ENCODE data around the gene ST6GALNAC6.

The ST6GALNAC6 gene

DNA sequence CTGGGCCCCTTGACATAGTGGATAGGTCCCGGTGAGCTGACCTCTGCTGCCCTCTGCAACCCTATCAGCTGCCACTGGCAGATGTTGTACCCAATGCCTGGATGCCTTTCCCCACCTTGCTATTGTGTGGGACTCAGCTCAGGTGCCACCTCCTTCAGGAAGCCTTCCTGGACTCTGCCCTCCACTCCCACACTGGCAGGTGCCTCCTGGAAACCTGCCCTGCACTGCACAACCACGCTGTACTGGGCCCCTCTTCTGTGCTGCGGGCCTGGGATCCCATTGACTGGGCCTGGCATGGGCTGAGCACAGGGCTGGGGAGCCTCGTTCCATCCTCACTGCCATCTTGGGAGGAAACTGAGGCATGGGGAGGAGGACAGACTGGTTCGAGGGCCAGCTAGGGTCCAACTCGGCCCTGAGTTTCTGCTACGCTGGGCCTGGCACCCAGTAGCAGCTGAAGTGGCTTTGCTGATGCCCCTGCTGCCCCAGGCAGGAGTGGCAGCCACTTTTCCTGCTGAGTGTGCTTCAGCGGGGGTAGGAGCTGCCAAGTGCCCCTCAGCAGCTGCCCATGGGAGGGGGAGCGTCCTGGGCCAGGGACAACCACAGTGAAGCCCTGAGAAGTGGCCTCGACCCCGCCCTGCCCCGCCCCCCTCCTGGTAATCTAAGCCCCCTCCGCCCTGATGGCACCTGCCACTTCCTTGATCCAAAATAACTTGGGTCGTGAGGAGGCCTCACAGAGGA lies 23.2 kb downstream of the ST6GALNAC6 start:
- H3K79me1 ChIP-seq (ENCODE audit: low read length), result peaks cover 12% of the 10 kb centered on the region
- H4K91ac ChIP-seq (ENCODE audit: low read depth, low read length), result peak overlapping the region; percentile 30
- H2AK5ac ChIP-seq (ENCODE audit: low read length), result peak overlapping the region; percentile 31
- no peak overlapping the region for H2BK12ac ChIP-seq (ENCODE audit: low read length)
- no peak overlapping the region for H3K4ac ChIP-seq (ENCODE audit: low read depth, low read length)
- no peak overlapping the region for H4K12ac ChIP-seq (ENCODE audit: low read depth, low read length)
- peaks cover 7% of the 10 kb centered on the region for H3K79me2 ChIP-seq (ENCODE audit: control insufficient read depth, insufficient read depth, low read length, poor library complexity)
- H3K36me3 ChIP-seq (ENCODE audit: control insufficient read depth in 1 of 2, insufficient read depth in 2 of 2, low read length in 2 of 2), result peaks cover 2 to 7% of the 10 kb centered on the region in 2 experiments
- WGBS (ENCODE audit: extremely low coverage, insufficient coverage, insufficient read length), result no CpG with 5 or more reads among the region's 14 CpGs
- peaks cover 2% of the 10 kb centered on the region for H3K9me3 ChIP-seq (ENCODE audit: insufficient read depth, low read depth, low read length)
- H3K27ac ChIP-seq (ENCODE audit: low read depth, low read length), result no peak overlapping the region
- H3K18ac ChIP-seq (ENCODE audit: low read length), result peak overlapping the region; percentile 20
- peak overlapping the region; percentile 25 for H4K8ac ChIP-seq (ENCODE audit: low read depth, low read length)
- H2BK120ac ChIP-seq (ENCODE audit: insufficient read depth, low read length, poor library complexity), result no peak overlapping the region
- no peak overlapping the region for H3K4me3 ChIP-seq (ENCODE audit: low read depth, low read length)
- H3K4me1 ChIP-seq (ENCODE audit: control insufficient read depth in 1 of 2, insufficient read depth in 2 of 2, low read length in 2 of 2), result peaks cover 21 to 24% of the 10 kb centered on the region in 2 experiments
- H3K14ac ChIP-seq (ENCODE audit: low read length), result peak overlapping the region; percentile 9
- no peak overlapping the region for H3K4me2 ChIP-seq (ENCODE audit: low read length)
- no peak overlapping the region for H2BK5ac ChIP-seq (ENCODE audit: low read depth, low read length, poor library complexity)
- no peak overlapping the region for H3K23ac ChIP-seq (ENCODE audit: low read length)
- no peak overlapping the region for H3K9ac ChIP-seq (ENCODE audit: low read length)
- no peak for DNase-seq
- H2AFZ ChIP-seq (ENCODE audit: insufficient read depth, low read length, poor library complexity), result no peak overlapping the region
- no peaks in the 10 kb centered on the region for H3K27me3 ChIP-seq (ENCODE audit: insufficient read depth, low read length)

DNA sequence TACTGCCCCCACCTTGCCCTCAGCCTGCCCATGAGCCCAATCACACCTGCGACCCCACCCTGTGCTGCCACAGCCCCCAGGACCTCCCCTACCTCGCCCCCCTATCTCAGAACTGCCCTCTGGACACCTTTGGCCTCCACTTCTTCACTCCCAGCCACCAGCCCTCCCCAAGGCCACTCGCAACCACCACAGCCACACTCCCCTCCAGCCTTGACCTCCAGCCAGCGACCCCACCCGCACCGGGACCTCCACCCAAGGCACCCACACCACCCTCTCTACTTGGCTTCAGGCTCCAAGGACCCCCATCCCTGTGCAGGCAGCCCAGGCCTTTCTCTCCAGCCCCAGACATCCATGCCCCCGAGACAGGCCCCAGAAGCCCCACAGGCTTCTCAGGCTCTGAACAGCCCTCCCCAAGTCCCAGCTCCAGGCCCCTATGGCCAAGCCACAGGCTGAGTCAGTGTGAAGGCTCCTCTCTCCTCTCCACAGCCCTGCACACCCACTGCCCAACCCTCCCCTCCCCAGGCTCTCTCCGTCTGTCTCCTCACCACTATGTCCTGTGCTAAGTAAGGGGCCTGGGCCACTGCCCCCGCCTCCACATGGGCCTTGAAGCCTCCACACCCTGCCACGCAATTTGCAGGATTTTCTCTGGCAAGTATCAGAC lies 24.0 kb downstream of the ST6GALNAC6 start:
- WGBS (ENCODE audit: extremely low coverage, insufficient coverage, insufficient read length), result no CpG with 5 or more reads among the region's 10 CpGs
- Histone ChIP-seq H3K4ac (ENCODE audit: low read depth, low read length) (peak overlapping the region; percentile 19), H3K27ac (ENCODE audit: low read depth, low read length) (no peak overlapping the region), H3K79me1 (ENCODE audit: low read length) (peaks cover 12% of the 10 kb centered on the region), H4K12ac (ENCODE audit: low read depth, low read length) (no peak overlapping the region), H3K4me3 (ENCODE audit: low read depth, low read length) (no peak overlapping the region), H3K23ac (ENCODE audit: low read length) (no peak overlapping the region), H4K91ac (ENCODE audit: low read depth, low read length) (peak overlapping the region; percentile 60), H3K14ac (ENCODE audit: low read length) (no peak overlapping the region), H2AFZ (ENCODE audit: insufficient read depth, low read length, poor library complexity) (no peak overlapping the region), H2BK12ac (ENCODE audit: low read length) (peak overlapping the region; percentile 42), H4K8ac (ENCODE audit: low read depth, low read length) (no peak overlapping the region), H3K27me3 (ENCODE audit: insufficient read depth, low read length) (no peaks in the 10 kb centered on the region), H3K79me2 (ENCODE audit: control insufficient read depth, insufficient read depth, low read length, poor library complexity) (peaks cover 7% of the 10 kb centered on the region), H3K9ac (ENCODE audit: low read length) (no peak overlapping the region), H3K4me1 (ENCODE audit: control insufficient read depth in 1 of 2, insufficient read depth in 2 of 2, low read length in 2 of 2) (peaks cover 21 to 24% of the 10 kb centered on the region in 2 experiments), H2BK120ac (ENCODE audit: insufficient read depth, low read length, poor library complexity) (no peak overlapping the region), H2AK5ac (ENCODE audit: low read length) (peak overlapping the region; percentile 45), H2BK5ac (ENCODE audit: low read depth, low read length, poor library complexity) (no peak overlapping the region), H3K18ac (ENCODE audit: low read length) (peak overlapping the region; percentile 42), H3K9me3 (ENCODE audit: insufficient read depth, low read depth, low read length) (peaks cover 2% of the 10 kb centered on the region), H3K36me3 (ENCODE audit: control insufficient read depth in 1 of 2, insufficient read depth in 2 of 2, low read length in 2 of 2) (peaks cover 7 to 11% of the 10 kb centered on the region in 2 experiments), H3K4me2 (ENCODE audit: low read length) (no peak overlapping the region)
- DNase-seq, result no peak

DNA sequence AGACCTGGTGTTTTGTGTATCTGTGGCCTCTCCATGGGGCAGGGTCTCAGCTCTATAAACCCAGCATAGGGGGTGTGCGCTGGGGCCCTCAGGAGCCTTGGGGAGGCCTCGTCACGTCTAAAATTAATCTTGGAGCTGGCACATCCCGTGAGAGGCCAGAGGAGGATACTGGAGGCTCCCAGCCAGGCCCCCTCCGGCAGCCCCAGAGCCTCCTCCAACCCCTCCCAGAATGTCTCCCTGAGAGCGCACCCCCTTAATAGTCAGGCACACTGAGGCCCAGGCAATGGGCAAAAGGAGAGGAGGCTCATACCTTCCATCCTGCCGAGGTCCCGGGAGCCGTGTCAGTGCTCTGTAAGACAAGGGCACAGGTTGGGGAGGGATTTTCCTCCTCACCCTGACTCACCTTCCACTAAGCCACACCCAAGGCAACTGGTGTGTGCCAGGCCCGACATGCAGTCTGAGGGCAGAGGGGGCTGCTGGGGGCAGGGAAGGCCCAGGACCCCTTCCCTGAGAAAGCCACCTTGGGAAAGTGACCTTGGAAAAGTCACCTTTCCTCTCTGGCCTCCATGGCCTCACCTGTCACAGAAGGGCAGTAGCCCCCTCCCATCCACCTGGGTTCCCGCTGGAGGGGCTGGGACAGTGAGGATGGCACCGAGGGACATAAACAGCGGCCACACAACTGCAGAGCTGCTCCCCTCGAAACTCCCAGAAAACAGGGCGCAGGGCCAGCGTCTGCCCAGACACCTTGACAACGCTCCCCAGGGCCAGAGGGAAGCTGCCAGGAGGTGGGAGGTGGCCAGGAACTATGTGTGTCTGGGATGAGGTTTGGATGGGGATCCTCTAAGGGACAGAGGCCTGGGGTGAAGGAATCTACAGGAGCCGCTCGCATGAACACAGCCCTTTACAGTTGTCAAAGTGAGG lies 24.8 kb downstream of the ST6GALNAC6 start:
- Histone ChIP-seq H3K27ac (ENCODE audit: low read depth, low read length) (no peak overlapping the region), H4K8ac (ENCODE audit: low read depth, low read length) (no peak overlapping the region)
- WGBS (ENCODE audit: extremely low coverage, insufficient coverage, insufficient read length), result no CpG with 5 or more reads among the region's 19 CpGs

DNA sequence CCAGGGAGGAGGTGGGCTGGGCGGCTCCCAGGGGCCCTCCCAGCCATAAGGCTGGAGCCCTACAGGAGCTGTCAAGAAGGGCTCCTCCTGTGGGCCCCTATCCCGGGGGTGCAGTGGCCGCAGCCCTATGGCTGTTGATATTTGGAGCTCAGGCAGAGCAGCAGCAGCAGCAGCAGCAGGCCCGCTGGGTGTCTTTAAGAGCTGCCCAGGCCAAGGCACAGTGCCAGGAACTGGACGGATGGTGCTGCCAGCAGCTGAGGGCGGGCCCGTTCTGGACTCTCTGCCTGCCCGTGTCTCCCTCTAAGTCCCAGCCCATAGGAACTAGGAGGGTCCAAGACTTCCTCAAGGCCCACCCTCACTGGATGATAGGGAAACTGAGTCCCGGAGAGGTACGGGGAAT lies 25.5 kb downstream of the ST6GALNAC6 start:
- Histone ChIP-seq H2BK12ac (ENCODE audit: low read length) (no peak overlapping the region), H3K9ac (ENCODE audit: low read length) (no peak overlapping the region), H4K91ac (ENCODE audit: low read depth, low read length) (no peak overlapping the region), H2AK5ac (ENCODE audit: low read length) (no peak overlapping the region), H4K12ac (ENCODE audit: low read depth, low read length) (no peak overlapping the region), H2BK120ac (ENCODE audit: insufficient read depth, low read length, poor library complexity) (no peak overlapping the region), H3K23ac (ENCODE audit: low read length) (no peak overlapping the region), H3K36me3 (ENCODE audit: control insufficient read depth in 1 of 2, insufficient read depth in 2 of 2, low read length in 2 of 2) (peaks cover 8 to 11% of the 10 kb centered on the region in 2 experiments), H3K14ac (ENCODE audit: low read length) (no peak overlapping the region), H3K4me3 (ENCODE audit: low read depth, low read length) (no peak overlapping the region), H3K79me2 (ENCODE audit: control insufficient read depth, insufficient read depth, low read length, poor library complexity) (peaks cover 7% of the 10 kb centered on the region), H3K4ac (ENCODE audit: low read depth, low read length) (no peak overlapping the region), H2AFZ (ENCODE audit: insufficient read depth, low read length, poor library complexity) (no peak overlapping the region), H3K9me3 (ENCODE audit: insufficient read depth, low read depth, low read length) (peaks cover 2% of the 10 kb centered on the region), H3K27ac (ENCODE audit: low read depth, low read length) (no peak overlapping the region), H3K4me1 (ENCODE audit: control insufficient read depth in 1 of 2, insufficient read depth in 2 of 2, low read length in 2 of 2) (peaks cover 27 to 28% of the 10 kb centered on the region in 2 experiments), H3K18ac (ENCODE audit: low read length) (no peak overlapping the region), H3K4me2 (ENCODE audit: low read length) (no peak overlapping the region), H3K27me3 (ENCODE audit: insufficient read depth, low read length) (no peaks in the 10 kb centered on the region), H3K79me1 (ENCODE audit: low read length) (peaks cover 19% of the 10 kb centered on the region), H4K8ac (ENCODE audit: low read depth, low read length) (no peak overlapping the region), H2BK5ac (ENCODE audit: low read depth, low read length, poor library complexity) (no peak overlapping the region)
- no peak for DNase-seq
- WGBS (ENCODE audit: extremely low coverage, insufficient coverage, insufficient read length), result no CpG with 5 or more reads among the region's 10 CpGs

More for the DNA sequence above, 24.8 kb downstream of the ST6GALNAC6 start:
- no peaks in the 10 kb centered on the region for H3K27me3 ChIP-seq (ENCODE audit: insufficient read depth, low read length)
- H2BK120ac ChIP-seq (ENCODE audit: insufficient read depth, low read length, poor library complexity), result no peak overlapping the region
- H3K4me3 ChIP-seq (ENCODE audit: low read depth, low read length), result no peak overlapping the region
- no peak overlapping the region for H3K23ac ChIP-seq (ENCODE audit: low read length)
- H3K36me3 ChIP-seq (ENCODE audit: control insufficient read depth in 1 of 2, insufficient read depth in 2 of 2, low read length in 2 of 2), result peaks cover 7 to 11% of the 10 kb centered on the region in 2 experiments
- no peak overlapping the region for H3K4me2 ChIP-seq (ENCODE audit: low read length)
- H2AFZ ChIP-seq (ENCODE audit: insufficient read depth, low read length, poor library complexity), result no peak overlapping the region
- H2BK12ac ChIP-seq (ENCODE audit: low read length), result no peak overlapping the region
- peak overlapping the region; percentile 60 for H4K91ac ChIP-seq (ENCODE audit: low read depth, low read length)
- no peak overlapping the region for H3K9ac ChIP-seq (ENCODE audit: low read length)
- H3K4ac ChIP-seq (ENCODE audit: low read depth, low read length), result no peak overlapping the region
- no peak overlapping the region for H2BK5ac ChIP-seq (ENCODE audit: low read depth, low read length, poor library complexity)
- H3K9me3 ChIP-seq (ENCODE audit: insufficient read depth, low read depth, low read length), result peaks cover 2% of the 10 kb centered on the region
- no peak overlapping the region for H4K12ac ChIP-seq (ENCODE audit: low read depth, low read length)
- no peak overlapping the region for H3K18ac ChIP-seq (ENCODE audit: low read length)
- H3K79me1 ChIP-seq (ENCODE audit: low read length), result peaks cover 13% of the 10 kb centered on the region
- peaks cover 21 to 24% of the 10 kb centered on the region in 2 experiments for H3K4me1 ChIP-seq (ENCODE audit: control insufficient read depth in 1 of 2, insufficient read depth in 2 of 2, low read length in 2 of 2)
- H2AK5ac ChIP-seq (ENCODE audit: low read length), result peak overlapping the region; percentile 11
- H3K14ac ChIP-seq (ENCODE audit: low read length), result no peak overlapping the region
- H3K79me2 ChIP-seq (ENCODE audit: control insufficient read depth, insufficient read depth, low read length, poor library complexity), result peaks cover 7% of the 10 kb centered on the region
- no peak for DNase-seq
